Measurements from ENCODE around the gene MAPT. TPM values are rescaled to one million over a fixed set of nuclear protein-coding genes. Genes with fewer than 3 reads are reported as not detected.
"Not testable (repeated sequence)": the region's sequence is repeated elsewhere in the genome, so short reads cannot be mapped to it uniquely, and the experiment has no call there.

The MAPT gene
- total RNA-seq, 1 experiment from 2014 or later: 1.6 TPM

- BruUV-seq (replicated peaks): no TSS peak
- Mint-ChIP-seq H3K9me3 (ENCODE audit: low read depth, unreplicated experiment) (peaks cover 5% of the 10 kb centered on the region), H3K36me3 (ENCODE audit: insufficient read depth, unreplicated experiment) (no peaks in the 10 kb centered on the region), H3K4me1 (ENCODE audit: low read depth, unreplicated experiment) (peaks cover 19% of the 10 kb centered on the region), H3K27me3 (ENCODE audit: unreplicated experiment) (peaks cover 17% of the 10 kb centered on the region), H3K27ac (ENCODE audit: unreplicated experiment) (no peak overlapping the region), H3K4me3 (ENCODE audit: low read depth, unreplicated experiment) (no peak overlapping the region)
- intact Hi-C loops (cut with micrococcal nuclease; ENCODE audit: unreplicated experiment): loop anchor here (5.0 to 10.0 kb wide), 3 partner anchors 38 to 281 kb away; partner anchors contain the start of gene KANSL1
- no peak for TF ChIP-seq CTCF (IDR thresholded peaks at IDR 0.05; ENCODE audit: unreplicated experiment)
- peak; percentile 62 for DNase-seq
- CTCF ChIA-PET: interaction anchor here (1.1 to 2.2 kb wide), 4 partner anchors 40 to 209 kb away, joined by 4 to 21 read pairs (median 11); partner anchors contain the start of gene KANSL1
Measured at GRCh38 chr17:46003907-46004748, 109.8 kb downstream of the MAPT start.

- DNase-seq; H3K9me3 Mint-ChIP-seq (ENCODE audit: low read depth, unreplicated experiment); H3K27ac Mint-ChIP-seq (ENCODE audit: unreplicated experiment); H3K36me3 Mint-ChIP-seq (ENCODE audit: insufficient read depth, unreplicated experiment); CTCF ChIA-PET; BruUV-seq (replicated peaks); H3K4me3 Mint-ChIP-seq (ENCODE audit: low read depth, unreplicated experiment): not testable (repeated sequence)
- H3K27me3 Mint-ChIP-seq (ENCODE audit: unreplicated experiment): peaks cover 22% of the 10 kb centered on the region
- intact Hi-C loops (cut with micrococcal nuclease; ENCODE audit: unreplicated experiment): loop anchor here (10.0 kb wide), 1 partner anchor 279 kb away; no protein-coding TSS in a partner anchor
- peaks cover 19% of the 10 kb centered on the region for H3K4me1 Mint-ChIP-seq (ENCODE audit: low read depth, unreplicated experiment)
Measured at GRCh38 chr17:46006082-46006481, 111.7 kb downstream of the MAPT start.

- no peak for DNase-seq
- Mint-ChIP-seq H3K27ac (ENCODE audit: unreplicated experiment) (no peak overlapping the region), H3K27me3 (ENCODE audit: unreplicated experiment) (peaks cover 36% of the 10 kb centered on the region), H3K36me3 (ENCODE audit: insufficient read depth, unreplicated experiment) (no peaks in the 10 kb centered on the region), H3K4me1 (ENCODE audit: low read depth, unreplicated experiment) (peaks cover 14% of the 10 kb centered on the region), H3K9me3 (ENCODE audit: low read depth, unreplicated experiment) (peaks cover 5% of the 10 kb centered on the region), H3K4me3 (ENCODE audit: low read depth, unreplicated experiment) (no peak overlapping the region)
- no TSS peak for BruUV-seq (replicated peaks)
- CTCF ChIA-PET: interaction anchor here (0.7 kb wide), 1 partner anchor 13 kb away, joined by 3 read pairs; no protein-coding TSS in a partner anchor
- TF ChIP-seq CTCF (IDR thresholded peaks at IDR 0.05; ENCODE audit: unreplicated experiment): no peak
- intact Hi-C loops (cut with micrococcal nuclease; ENCODE audit: unreplicated experiment): loop anchor here (10.0 kb wide), 1 partner anchor 277 kb away; no protein-coding TSS in a partner anchor
Measured at GRCh38 chr17:46007461-46007965, 113.2 kb downstream of the MAPT start.

- DNase-seq: no peak
- peaks cover 47% of the 10 kb centered on the region for H3K27me3 Mint-ChIP-seq (ENCODE audit: unreplicated experiment)
- peaks cover 5% of the 10 kb centered on the region for H3K9me3 Mint-ChIP-seq (ENCODE audit: low read depth, unreplicated experiment)
- BruUV-seq (replicated peaks): no TSS peak
- H3K27ac Mint-ChIP-seq (ENCODE audit: unreplicated experiment): no peak overlapping the region
- CTCF ChIA-PET: no interaction called here
- intact Hi-C loops (cut with micrococcal nuclease; ENCODE audit: unreplicated experiment): loop anchor here (10.0 kb wide), 1 partner anchor 276 kb away; no protein-coding TSS in a partner anchor
- TF ChIP-seq CTCF (IDR thresholded peaks at IDR 0.05; ENCODE audit: unreplicated experiment): no peak
- no peak overlapping the region for H3K4me3 Mint-ChIP-seq (ENCODE audit: low read depth, unreplicated experiment)
- H3K36me3 Mint-ChIP-seq (ENCODE audit: insufficient read depth, unreplicated experiment): no peaks in the 10 kb centered on the region
- peaks cover 13% of the 10 kb centered on the region for H3K4me1 Mint-ChIP-seq (ENCODE audit: low read depth, unreplicated experiment)
Measured at GRCh38 chr17:46008591-46008990, 114.2 kb downstream of the MAPT start.

Data from Calu3 (cell line).